ENCODE results near the gene EIF4G3.
"Not testable (repeated sequence)": the region's sequence is repeated elsewhere in the genome, so short reads cannot be mapped to it uniquely, and the experiment has no call there.

The EIF4G3 gene

GRCh38 chr1:21100481-21100921, 76.2 kb downstream of the EIF4G3 start:
- no peak for DNase-seq (ENCODE audit: low read depth)

GRCh38 chr1:21099869-21100131, 76.9 kb downstream of the EIF4G3 start:
- DNase-seq (ENCODE audit: low read depth) = no peak

GRCh38 chr1:21099034-21099868, 77.4 kb downstream of the EIF4G3 start:
- no peak for DNase-seq (ENCODE audit: low read depth)

- no peak for DNase-seq (ENCODE audit: low read depth)
Observed at GRCh38 chr1:21098186-21098915, 78.3 kb downstream of the EIF4G3 start.

- no peak for DNase-seq (ENCODE audit: low read depth)
Observed at GRCh38 chr1:21097729-21098128, 79.0 kb downstream of the EIF4G3 start.

GRCh38 chr1:21095976-21096375, 80.7 kb downstream of the EIF4G3 start:
- no peak for DNase-seq (ENCODE audit: low read depth)

- DNase-seq (ENCODE audit: low read depth) = not testable (repeated sequence)
Observed at GRCh38 chr1:21094282-21094681, 82.4 kb downstream of the EIF4G3 start.

GRCh38 chr1:21093271-21093958, 83.3 kb downstream of the EIF4G3 start:
- DNase-seq (ENCODE audit: low read depth) = not testable (repeated sequence)

- not testable (repeated sequence) for DNase-seq (ENCODE audit: low read depth)
Observed at GRCh38 chr1:21092545-21092944, 84.2 kb downstream of the EIF4G3 start.

GRCh38 chr1:21091053-21091690, 85.5 kb downstream of the EIF4G3 start:
- not testable (repeated sequence) for DNase-seq (ENCODE audit: low read depth)

- DNase-seq (ENCODE audit: low read depth) = no peak
Observed at GRCh38 chr1:21090463-21090862, 86.2 kb downstream of the EIF4G3 start.

- no peak for DNase-seq (ENCODE audit: low read depth)
Observed at GRCh38 chr1:21089731-21090130, 87.0 kb downstream of the EIF4G3 start.

GRCh38 chr1:21089299-21089698, 87.4 kb downstream of the EIF4G3 start:
- DNase-seq (ENCODE audit: low read depth) = no peak

- DNase-seq (ENCODE audit: low read depth) = no peak
Observed at GRCh38 chr1:21084111-21084810, 92.4 kb downstream of the EIF4G3 start.

GRCh38 chr1:21082073-21082472, 94.6 kb downstream of the EIF4G3 start:
- no peak for DNase-seq (ENCODE audit: low read depth)

- DNase-seq (ENCODE audit: low read depth) = no peak
Observed at GRCh38 chr1:21077085-21077484, 99.6 kb downstream of the EIF4G3 start.

- DNase-seq (ENCODE audit: low read depth) = no peak
Observed at GRCh38 chr1:21072721-21073120, 104.0 kb downstream of the EIF4G3 start.

GRCh38 chr1:21069549-21069948, 107.1 kb downstream of the EIF4G3 start:
- DNase-seq (ENCODE audit: low read depth) = no peak

- DNase-seq (ENCODE audit: low read depth) = no peak
Observed at GRCh38 chr1:21068937-21069336, 107.8 kb downstream of the EIF4G3 start.

GRCh38 chr1:21067551-21068227, 109.0 kb downstream of the EIF4G3 start:
- no peak for DNase-seq (ENCODE audit: low read depth)

- DNase-seq (ENCODE audit: low read depth) = no peak
Observed at GRCh38 chr1:21066356-21067012, 110.2 kb downstream of the EIF4G3 start.
